GM21723 (cell line): ENCODE measurements around the gene EXD3.
"Not testable (repeated sequence)": the region's sequence is repeated elsewhere in the genome, so short reads cannot be mapped to it uniquely, and the experiment has no call there.

Experiments
- ATAC-seq: cut with Tn5 transposase; IDR thresholded peaks from one replicate; pipeline ENCODE4 v1.9.1; 2021; ENCODE audit warnings: mild to moderate bottlenecking, moderate library complexity; ENCODE audit not compliant: unreplicated experiment

The EXD3 gene

DNA sequence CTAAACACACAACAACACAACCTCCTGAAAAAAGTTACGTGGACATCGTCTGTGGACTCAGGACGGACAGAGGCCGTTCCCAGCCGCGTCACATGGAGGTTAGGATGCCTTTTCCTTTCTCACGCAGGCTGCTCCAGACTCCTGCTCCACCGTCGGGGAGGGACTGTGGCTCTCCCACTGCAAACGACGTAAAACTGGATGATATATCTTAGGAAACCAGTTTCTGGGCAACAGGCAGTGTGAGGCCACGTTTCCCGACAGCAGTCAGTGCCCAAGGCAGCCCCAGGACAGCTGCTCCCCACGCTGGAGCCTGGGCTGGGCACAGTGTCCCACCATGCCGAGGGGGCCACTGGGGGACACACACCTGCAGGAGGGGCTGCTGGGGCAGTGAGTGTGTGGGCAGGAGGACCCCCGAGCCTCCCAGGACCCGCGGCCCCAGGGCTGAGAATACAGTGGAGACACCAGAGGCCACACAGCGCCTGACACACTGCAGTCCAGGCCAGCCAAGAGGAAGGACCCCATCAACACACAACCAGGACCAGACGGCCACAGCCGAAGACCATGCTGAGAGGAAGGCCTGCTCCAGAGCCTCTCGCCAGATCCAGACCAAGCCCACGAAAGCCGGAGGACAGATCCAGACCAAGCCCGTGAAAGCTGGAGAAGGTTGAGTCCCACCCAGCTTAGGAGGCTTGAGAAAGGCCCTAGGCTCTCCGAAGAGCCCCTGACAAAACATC is 26.2 kb downstream of the EXD3 start:
- no peak for ATAC-seq

DNA sequence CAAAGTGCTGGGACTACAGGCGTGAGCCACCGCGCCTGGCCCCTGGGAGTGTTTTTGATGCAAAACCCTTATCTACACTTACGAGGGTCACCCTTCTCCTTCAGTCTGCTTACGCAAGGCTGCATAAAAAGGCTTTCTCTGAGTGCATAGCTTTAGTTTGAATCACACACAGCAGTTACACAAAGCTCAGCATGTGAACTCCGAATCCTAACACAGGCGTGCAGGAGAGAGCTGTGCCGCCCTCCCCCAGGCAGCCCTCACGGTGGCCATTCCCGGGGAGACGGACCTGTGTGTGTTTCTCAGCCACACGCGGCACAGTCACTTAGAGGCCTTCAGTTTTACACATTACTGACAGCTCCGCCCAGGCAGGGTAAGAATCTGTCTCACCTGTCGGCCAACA is 26.7 kb downstream of the EXD3 start:
- ATAC-seq, result no peak

DNA sequence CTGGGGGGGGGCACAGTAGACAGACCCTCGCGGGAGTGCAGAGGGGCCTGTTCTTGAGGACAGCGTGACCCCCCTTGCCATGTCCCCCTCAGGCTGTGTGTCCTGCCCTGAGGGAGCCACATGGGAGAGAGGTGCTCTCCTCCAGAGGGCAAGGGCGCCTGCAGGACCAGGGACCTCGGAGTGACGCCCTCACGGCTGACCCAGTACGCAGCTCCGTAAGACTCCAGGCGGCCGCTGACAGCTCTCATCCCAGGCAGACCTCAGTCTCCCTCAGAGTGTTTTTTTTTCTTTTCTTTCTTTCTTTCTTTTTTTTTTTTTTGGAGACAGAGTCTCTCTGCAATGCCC is 27.3 kb downstream of the EXD3 start:
- ATAC-seq, result no peak

DNA sequence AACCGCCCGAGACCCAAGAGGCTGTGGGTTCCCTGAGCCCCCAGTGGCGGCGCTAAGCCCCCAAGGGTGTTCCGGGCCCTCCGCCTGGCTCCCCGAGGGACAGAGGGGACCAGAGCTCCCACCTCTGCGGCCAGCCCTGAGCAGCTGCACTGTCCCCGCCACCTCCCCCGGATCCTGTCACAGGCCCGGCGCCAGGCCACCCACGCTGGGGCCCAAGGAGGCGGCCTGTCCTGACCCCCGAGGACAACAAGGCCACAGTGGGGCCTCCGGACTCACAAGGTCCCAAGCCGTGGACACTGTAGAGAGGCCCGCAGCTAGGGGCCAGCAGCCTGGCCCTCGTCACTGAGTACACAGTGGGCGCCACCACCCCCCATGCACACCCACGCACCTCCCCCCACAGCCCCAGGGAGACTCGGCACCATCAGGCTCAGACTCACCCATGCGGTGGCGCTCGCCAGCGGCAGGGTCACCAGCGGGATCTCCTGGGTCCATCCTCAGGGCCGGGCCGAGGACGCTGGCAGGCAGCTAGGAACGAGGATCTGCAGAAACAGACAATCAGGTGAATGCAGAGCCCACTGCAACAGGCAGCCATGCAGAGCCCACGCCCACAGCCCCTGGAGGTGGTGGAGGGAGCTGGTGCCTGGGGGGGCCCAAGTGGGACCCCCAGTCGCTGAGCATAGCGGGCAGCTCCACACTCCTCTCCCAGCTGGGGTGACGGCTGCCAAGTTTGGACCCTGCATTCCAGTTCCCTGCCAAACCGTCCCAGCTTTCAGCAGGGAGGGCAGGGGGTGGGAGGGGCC is 27.9 kb downstream of the EXD3 start:
- no peak for ATAC-seq

DNA sequence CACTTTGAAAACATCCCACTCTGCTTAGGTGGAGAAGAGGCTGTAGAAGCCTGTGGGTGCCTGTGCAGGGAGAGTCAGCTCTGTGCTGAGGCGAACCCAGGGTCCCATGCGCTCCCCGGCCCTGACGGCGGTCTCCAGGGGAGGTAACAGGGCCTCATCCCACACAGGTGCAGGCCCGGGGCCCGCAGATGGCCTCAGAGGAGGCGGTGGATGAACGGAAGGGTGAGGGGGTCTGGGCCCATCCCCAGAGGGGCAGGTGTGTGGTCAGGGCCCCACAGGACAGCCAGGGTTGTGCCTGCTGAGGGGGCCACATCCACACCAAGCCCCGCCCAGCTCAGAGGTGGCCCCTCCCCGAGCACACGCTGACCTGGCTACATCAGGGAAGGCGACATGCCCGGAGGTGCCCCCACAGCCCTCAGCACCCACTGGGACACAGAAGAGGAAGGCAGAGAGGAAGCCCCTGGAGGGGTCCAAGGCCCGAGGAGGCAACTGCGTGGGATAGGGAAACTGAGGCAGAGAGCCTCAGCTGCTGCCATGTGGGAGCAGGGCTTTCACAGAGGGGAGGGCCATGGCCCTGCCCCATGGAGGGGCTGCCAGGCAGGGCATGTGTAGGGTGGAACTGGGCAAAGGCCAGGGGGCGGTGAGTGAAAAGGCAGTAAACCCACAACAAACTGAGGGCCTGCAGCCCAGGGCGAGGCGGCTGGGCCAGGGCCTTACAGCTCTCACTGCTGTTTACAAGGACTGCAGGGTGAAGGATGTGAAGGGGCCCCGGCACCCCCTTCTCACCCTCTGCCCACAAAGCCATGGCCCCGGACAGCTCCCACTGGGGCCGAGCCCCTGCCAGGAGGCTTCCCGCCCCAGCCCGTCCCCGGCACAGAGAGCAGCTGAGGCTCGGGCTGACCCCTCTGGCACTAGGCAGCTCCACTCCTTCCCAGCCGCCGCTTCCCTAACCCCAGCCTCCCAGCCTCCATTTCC is 29.5 kb downstream of the EXD3 start:
- no peak for ATAC-seq

DNA sequence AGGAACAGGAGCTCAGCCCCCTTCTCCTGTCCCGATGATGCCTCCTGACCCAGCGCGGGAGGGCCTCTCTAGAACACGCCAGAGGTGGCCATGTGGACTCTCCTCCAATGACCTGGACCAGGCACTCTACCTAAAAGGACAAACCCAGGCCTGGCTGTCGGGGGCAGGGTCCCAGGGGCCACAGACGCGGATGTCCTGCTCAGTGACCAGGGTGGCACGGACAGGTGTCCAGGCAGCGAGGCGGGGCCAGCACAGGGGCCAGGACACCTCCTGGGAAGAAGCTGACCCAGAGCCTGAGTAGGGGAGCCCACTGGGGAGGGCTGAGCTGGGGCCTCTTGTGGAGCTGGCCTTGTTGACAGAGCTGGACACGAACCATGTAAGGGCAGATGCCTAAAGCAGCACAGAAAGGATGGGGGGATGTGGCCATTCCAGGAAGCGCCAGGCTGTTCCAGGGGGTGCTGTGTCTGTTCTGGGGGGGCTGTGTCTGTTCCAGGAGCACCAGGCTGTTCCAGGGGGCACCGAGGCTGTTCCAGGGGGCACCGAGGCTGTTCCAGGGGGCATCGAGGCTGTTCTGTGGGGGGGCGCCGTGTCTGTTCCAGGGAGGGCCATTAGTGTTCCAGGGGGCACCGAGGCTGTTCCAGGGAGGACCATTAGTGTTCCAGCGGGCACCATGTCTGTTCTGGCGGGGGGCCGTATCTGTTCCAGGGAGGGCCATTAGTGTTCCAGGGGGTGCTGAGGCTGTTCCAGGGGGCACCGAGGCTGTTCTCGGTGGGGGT is 30.5 kb downstream of the EXD3 start:
- ATAC-seq, result no peak

DNA sequence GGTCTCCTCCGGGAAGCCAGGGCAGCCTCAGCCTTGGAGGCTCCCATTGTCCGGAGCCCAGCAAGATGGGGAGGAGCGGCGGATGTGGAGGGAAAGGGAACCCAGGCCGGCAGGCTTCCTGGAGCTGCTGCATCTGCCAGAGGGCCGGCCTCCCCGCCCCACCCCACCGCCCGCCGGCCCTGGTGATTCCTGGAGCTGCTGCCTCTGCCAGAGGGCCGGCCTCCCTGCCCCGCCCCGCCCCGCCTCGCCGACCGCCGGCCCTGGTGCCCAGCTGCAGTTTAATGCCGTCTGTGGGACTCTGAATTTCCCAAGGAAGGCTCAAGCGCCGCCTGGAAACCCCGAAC is 31.6 kb downstream of the EXD3 start:
- ATAC-seq, result no peak

DNA sequence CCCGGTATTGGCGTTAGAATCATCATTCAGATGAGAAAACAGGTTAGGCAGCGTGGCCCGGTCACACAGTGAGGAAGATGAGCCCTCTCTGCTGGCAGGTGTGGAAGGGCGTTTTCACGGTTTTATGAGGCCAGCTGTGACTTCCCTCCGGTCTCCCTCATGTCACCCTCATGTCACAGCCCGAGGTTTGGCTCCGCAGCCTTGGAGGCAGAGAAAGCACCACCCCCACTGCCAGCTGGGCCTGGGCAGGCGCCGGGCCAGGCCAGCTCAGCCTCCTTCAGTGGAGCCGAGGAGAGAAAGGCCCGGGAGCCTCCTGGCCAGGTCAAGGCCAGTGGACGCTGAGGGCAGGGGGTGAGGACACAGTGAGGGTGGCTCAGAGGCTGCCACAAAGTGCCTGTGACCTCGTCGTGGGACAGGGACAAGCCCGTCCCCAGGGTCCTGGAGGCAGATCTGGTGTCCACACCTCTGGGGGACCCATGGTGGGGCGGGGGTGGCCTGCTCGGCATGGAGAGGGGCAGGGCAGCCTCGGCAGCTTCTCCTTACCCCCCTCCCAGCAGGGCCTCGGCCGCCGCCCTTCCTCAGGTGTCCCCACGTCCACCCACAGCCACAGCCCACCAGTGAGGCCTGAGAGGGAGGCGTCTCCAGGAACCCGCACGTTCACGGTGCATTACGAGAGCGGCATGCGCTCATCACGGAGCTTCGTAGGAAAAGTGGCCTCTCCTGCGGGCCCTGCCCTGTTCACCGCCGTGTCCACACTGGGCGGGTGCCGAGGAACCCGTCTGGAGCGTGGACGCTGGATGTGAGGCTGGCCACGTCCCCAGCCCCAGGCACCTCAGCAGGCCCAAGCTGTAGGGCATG is 32.2 kb downstream of the EXD3 start:
- no peak for ATAC-seq

DNA sequence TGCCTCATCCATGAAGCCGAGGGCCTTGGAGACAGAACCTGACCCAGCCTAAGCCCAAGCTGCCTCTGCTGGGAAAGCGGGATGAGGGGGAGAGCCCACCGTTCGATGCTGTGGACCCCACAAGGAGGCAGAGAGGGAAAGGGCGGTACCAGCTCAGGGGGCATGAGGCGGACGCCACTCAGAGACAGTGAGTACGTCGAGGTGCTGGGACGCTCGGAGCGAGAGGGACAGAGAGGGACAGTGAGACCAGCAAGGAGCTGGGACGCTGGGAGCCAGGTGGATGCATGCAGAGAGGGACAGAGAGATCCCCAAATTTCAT is 33.6 kb downstream of the EXD3 start:
- ATAC-seq, result no peak

DNA sequence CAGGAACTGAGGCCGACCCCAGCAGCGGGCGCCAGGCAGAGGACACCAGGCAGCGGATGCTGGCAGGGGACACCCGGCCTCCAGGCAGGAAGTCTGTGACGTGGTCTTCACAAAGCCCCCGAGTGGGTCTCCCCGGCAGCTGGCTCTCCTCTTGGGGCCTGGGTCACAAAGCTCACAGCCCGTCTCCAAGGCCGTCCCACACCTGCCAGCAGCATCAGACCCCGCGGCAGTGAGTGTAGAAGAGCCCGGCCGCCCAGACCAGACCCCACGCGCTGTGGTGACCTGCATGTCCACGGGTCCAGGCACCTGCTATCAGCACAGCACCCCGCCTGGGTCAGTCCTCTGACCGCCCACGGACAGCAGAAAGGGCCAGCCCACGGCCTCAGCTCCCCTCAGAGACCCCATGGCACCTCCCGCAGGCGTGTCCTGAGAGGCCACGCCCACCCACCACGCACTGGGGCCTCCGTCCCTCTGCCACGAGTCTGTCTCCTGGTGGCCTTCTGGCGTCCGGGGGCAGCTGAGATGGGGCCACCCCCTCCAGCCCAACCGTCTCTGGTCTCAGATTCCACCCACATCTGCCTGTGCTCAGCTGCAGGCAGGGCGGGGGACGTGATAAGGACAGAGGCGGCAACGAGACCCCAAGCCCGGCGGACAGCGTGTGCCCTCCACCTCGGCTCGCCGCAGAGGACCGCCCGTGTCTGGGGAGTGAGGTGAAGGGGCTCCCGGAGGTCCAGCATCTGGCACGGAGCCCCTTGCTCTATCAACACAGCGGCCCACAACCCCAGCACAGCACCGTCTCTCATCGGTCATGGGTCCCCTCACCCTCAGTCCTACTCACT is 34.2 kb downstream of the EXD3 start:
- ATAC-seq, result no peak

DNA sequence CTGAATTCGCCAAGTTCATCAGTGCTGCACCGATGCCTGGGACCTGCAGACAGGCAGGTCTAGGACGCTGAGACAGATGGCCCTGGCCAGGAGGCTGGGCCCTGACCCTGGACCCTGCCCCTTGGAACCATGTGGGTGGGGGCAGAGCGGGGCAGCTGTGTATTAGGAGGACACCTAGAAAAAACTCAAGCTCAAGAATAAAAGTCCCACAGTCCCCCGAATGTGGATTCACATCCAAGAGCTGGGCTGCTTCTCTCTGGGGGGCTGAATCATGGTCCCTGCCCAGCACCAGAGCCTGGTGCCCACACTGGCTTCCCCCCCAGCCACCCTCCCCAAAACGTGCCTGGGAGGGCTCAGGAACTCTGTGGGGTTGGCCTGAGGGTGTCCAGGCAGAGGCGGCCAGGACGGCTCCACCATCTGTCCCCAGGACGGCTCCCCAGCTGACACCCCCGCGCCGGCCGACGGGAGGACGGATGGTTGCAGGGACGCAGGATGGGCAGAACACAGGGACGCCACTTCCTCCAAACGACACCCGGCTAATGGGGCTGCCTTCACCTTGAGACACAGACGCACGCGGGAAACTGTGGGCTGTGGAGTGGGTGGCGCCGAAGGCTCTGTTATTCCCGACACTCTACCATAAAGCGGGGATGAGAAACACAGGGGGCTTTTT is 34.9 kb downstream of the EXD3 start:
- ATAC-seq, result no peak

DNA sequence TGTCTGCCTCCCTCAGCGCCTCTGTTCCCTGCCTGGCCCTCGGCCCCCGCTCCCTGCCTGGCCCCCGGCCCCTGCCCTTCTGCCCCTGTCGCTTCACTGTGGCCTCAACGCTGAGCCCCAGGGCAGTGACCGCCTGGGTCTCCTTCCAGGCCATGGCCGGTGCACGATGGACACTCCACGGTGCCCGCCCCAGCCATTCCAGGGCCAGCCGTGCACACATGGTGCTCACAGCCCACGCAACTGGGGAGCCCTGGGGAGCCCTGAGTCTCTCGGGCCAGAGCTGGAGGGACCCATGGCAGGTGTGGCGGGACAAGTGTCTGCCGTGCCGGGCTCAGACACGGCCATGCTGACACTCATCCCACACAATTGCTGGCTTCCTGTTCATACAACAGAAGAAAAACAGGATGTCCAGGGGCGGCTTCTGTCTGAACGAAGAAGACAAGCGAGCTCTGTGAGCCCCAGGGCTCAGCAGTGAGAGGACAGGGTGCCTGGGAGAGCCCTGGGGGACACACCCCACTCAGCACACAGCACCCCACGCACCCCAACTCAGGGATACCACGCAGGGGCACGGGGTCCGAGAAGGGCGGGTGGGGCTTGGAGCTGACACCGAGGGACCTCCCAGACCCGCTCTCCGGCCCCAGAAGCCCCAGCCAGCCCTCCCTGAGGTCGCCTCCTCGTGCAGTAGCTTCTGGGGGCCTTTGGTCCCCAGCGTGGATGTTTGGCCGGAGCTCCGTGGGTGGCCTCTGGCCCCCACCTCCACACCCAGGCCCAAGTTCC is 35.7 kb downstream of the EXD3 start:
- no peak for ATAC-seq

DNA sequence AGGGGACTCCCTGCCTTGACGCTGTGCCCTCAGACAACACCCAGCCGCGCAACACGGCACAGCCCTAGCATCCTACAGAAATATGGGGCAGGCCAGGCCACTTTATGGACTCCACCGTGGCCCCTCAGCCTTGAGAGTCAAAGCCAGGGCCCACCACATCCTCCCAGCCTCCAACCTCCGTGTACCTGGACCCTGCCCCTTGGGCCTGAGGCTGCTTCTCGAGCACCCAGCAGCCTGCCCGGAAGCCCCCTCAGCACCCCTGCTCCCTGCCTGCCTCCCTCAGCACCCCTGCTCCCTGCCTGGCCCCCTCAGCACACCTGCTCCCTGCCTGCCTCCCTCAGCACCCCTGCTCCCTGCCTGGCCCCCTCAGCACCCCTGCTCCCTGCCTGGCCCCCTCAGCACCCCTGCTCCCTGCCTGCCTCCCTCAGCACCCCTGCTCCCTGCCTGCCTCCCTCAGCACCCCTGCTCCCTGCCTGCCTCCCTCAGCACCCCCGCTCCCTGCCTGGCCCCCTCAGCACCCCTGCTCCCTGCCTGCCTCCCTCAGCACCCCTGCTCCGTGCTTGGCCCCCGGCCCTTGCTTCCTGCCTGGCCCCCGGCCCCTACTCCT is 36.4 kb downstream of the EXD3 start:
- not testable (repeated sequence) for ATAC-seq

DNA sequence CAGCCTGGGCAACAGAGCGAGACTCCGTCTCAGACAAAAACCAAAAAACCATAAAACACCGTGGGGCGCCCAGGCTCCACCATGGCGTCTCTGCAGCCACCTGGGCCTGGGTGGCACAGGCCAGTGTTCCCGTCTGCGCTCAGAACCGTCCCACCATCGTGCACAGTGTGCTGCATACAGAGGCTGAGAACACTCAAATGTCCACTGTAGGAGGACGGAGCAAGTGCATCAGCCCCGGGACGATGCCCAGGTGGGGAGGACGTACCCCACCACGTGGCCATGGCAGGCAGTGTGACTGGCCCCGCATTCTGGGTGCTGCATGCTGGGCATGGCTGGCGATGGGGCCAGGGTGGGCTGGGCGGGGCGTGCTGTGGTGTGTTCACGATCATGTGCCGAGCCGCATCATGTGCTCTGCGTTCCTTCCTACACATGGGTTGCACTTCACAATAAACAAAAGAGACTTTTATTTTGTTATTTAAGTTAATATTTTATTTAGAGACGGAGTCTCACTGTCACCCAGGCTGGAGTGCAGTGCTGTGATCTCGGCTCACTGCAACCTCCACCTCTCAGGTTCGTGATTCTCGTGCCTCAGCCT is 37.8 kb downstream of the EXD3 start:
- no peak for ATAC-seq

DNA sequence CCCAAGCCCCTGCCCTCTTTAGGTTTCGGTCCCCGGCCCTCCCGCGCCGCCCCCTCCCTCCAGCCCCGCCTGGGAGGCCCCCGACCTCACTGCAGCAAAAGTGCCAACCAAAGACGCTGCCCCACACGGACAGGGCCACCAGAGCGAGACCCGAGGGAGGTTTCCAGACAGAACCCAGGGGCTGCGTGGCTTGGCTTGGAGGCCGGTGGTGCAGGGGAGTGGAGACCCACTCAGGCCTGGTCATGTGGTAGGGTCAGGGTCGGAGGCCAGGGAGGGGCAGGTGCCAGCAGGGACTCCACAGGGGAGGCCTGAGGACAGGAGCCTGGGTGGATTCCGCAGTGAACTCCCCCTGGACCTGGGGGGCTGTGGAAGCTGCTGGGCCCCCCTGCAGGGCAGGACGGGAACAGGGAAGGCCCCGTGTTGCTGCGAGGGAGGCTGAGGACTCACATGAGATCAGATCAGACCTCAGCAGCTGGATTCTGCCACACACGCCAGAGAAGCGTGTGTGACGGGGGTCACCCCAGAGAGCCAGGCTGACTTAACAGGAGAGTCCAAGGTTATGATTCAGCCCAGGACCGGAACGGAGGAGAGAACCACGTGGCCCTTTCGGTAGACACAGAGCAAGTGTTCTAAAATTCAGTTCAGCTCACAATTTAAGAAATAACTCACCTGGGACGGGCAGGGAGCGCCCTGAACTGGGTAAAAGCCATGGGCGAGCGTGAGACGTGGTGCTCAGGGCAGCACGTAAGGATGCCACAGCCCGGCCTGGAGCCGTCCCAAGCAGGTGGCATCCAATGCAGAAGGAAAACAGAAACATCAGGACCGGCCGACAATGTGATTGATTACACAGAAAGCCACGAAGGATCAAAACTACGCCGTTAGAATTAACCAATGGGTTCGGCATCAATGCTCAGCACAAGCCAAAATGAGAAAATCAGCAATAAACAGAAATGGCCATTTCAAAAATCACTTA is 38.9 kb downstream of the EXD3 start:
- ATAC-seq, result no peak
